ENCODE measurements around the gene PFN4. TPM values are rescaled to one million over a fixed set of nuclear protein-coding genes. Genes with fewer than 3 reads are reported as not detected.

The PFN4 gene
- total and polyA plus RNA-seq, 8 donors: 0.48 to 1.8 (median 0.56) TPM; not detected in 5

DNA sequence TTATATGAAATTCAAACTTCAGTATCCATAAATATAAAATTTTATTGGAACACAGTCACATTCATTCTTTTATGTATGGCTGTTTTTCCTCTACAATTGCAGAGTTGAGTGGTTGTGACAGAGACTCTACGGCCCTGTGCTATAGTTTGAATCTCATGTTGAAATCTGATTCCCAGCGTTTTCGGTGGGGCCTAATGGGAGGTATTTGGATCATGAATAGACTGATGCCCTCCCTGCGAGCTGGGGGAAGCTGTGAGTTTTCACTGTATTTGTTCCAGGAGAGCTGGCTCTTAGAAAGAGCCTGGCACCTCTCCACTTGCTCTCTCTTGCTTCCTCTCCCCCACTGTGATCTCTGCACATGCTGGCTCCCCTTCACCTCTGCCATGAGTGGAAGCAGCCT, 1.7 kb downstream of the PFN4 start:
- H3K9me3 ChIP-seq: no peaks in the 10 kb centered on the region
- H3K27me3 ChIP-seq: no peaks in the 10 kb centered on the region
- DNase-seq: peak in 1 of 2 donors; percentile 18
- no peak overlapping the region for H3K4me3 ChIP-seq
- intact Hi-C loops (cut with DNase I; ENCODE audit: low total_unique reads): no loop called here
- no peak for TF ChIP-seq POLR2A (IDR thresholded peaks at IDR 0.05)
- no peak for TF ChIP-seq EP300 (IDR thresholded peaks at IDR 0.05)
- no peak for TF ChIP-seq POLR2AphosphoS5 (IDR thresholded peaks at IDR 0.05)
- TF ChIP-seq, protein P1, sequence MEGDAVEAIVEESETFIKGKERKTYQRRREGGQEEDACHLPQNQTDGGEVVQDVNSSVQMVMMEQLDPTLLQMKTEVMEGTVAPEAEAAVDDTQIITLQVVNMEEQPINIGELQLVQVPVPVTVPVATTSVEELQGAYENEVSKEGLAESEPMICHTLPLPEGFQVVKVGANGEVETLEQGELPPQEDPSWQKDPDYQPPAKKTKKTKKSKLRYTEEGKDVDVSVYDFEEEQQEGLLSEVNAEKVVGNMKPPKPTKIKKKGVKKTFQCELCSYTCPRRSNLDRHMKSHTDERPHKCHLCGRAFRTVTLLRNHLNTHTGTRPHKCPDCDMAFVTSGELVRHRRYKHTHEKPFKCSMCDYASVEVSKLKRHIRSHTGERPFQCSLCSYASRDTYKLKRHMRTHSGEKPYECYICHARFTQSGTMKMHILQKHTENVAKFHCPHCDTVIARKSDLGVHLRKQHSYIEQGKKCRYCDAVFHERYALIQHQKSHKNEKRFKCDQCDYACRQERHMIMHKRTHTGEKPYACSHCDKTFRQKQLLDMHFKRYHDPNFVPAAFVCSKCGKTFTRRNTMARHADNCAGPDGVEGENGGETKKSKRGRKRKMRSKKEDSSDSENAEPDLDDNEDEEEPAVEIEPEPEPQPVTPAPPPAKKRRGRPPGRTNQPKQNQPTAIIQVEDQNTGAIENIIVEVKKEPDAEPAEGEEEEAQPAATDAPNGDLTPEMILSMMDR (IDR thresholded peaks at IDR 0.05): no peak
- H3K27ac ChIP-seq: no peak overlapping the region
- H3K4me1 ChIP-seq: peaks cover 0 to 21% (median 15%) of the 10 kb centered on the region in 4 donors
- H3K36me3 ChIP-seq: no peaks in the 10 kb centered on the region
- 55 to 82% (median 75%) methylated on average over 4 of the region's 4 CpGs for WGBS, 5 donors

DNA sequence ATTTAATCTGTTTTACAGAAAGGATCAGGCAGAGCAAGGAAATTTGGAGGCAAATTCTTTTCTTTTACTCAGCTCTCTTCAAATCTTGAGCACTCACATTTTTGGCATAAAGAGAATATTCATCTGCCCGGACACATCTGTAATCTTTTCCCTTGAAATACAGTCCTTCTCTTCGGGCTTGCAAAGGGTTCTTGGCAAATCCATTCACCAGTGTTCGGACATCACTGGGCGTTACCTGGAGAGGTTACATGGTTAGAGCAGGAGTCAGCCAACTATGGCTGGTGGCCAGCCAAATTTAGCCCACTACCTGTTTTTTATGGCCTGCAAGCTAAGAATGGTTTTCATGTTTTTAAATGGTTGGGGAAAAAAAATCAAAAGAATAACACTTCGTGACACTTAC, 2.1 kb downstream of the PFN4 start:
- intact Hi-C loops (cut with DNase I; ENCODE audit: low total_unique reads): no loop called here
- Histone ChIP-seq H3K27ac (no peak overlapping the region), H3K36me3 (peaks cover 0 to 4% (median 1%) of the 10 kb centered on the region in 4 donors), H3K27me3 (no peaks in the 10 kb centered on the region), H3K9me3 (no peaks in the 10 kb centered on the region), H3K4me1 (peaks cover 0 to 21% (median 15%) of the 10 kb centered on the region in 4 donors), H3K4me3 (no peak overlapping the region)
- WGBS, 5 donors: 76 to 90% (median 88%) methylated on average over 5 of the region's 5 CpGs
- TF ChIP-seq EP300 (IDR thresholded peaks at IDR 0.05) (no peak), POLR2AphosphoS5 (IDR thresholded peaks at IDR 0.05) (no peak)
- TF ChIP-seq, protein P1 (IDR thresholded peaks at IDR 0.05): no peak
- DNase-seq: peak in 1 of 2 donors; percentile 20

DNA sequence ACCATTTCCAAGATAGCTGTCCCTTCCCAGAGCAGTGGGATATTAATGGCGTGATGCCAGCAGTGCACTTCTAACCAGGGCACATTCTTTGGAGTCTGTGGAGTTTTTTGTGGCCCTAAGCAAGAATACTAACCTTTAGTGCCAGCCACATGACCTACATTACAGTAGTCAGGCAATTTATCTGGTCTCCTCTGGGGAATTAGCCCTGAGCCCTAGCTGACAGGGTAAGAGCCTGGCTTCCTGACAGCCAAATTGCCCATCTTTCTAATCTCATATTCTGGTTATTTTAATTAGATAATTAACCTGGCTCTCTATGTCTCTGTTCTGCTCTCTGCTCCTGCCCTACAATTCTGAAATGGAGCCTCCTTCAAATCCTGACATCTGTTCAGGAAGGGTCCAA, 5.2 kb downstream of the PFN4 start:
- DNase-seq: peak in 1 of 2 donors; percentile 13
- H3K36me3 ChIP-seq: peaks cover 0 to 16% (median 7%) of the 10 kb centered on the region in 4 donors
- peaks cover 0 to 7% (median 3%) of the 10 kb centered on the region in 4 donors for H3K9me3 ChIP-seq
- intact Hi-C loops (cut with DNase I; ENCODE audit: low total_unique reads): no loop called here
- no peaks in the 10 kb centered on the region for H3K27me3 ChIP-seq
- WGBS, 5 donors: 76 to 88% (median 82%) methylated on average over 1 of the region's 1 CpG
- H3K4me3 ChIP-seq: no peak overlapping the region
- TF ChIP-seq, protein P1 (IDR thresholded peaks at IDR 0.05): no peak
- TF ChIP-seq POLR2AphosphoS5 (IDR thresholded peaks at IDR 0.05) (no peak), POLR2A (IDR thresholded peaks at IDR 0.05) (no peak), EP300 (IDR thresholded peaks at IDR 0.05) (no peak)
- H3K4me1 ChIP-seq: peaks cover 0 to 8% (median 3%) of the 10 kb centered on the region in 4 donors
- no peak overlapping the region for H3K27ac ChIP-seq

DNA sequence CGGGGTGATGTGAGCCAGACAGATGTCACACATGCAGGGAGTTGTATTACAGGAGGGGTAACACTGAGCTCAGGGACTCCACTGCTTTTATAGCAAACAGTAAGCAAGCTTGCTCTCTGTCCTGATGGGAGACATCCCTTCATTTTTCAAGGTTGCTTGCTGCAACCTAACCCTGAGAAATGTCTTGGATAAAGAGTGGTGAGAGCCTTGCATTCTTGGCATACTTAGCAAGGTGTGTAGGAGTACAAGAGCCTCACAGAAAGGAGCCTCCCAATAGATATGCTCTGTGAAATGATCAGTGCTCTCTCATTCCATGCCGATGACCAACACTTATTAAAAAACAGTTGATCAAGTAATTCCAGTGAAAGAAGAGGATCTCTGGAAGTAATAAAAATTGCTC, 8.1 kb downstream of the PFN4 start:
- no peak for TF ChIP-seq POLR2A (IDR thresholded peaks at IDR 0.05)
- TF ChIP-seq POLR2AphosphoS5 (IDR thresholded peaks at IDR 0.05): no peak
- TF ChIP-seq EP300 (IDR thresholded peaks at IDR 0.05): no peak
- TF ChIP-seq, protein P1 (IDR thresholded peaks at IDR 0.05): no peak
- no peak for DNase-seq
- Histone ChIP-seq H3K4me1 (no peaks in the 10 kb centered on the region), H3K27ac (no peak overlapping the region), H3K9me3 (peaks cover 0 to 7% (median 3%) of the 10 kb centered on the region in 4 donors), H3K4me3 (no peak overlapping the region), H3K36me3 (peaks cover 0 to 16% (median 7%) of the 10 kb centered on the region in 4 donors), H3K27me3 (no peaks in the 10 kb centered on the region)
- 49 to 97% (median 50%) methylated on average over 1 to 2 of the region's 2 CpGs for whole genome bisulfite sequencing, 5 donors
- intact Hi-C loops (cut with DNase I; ENCODE audit: low total_unique reads): no loop called here
